Measurements from ENCODE around the gene HOXB1.
"Not testable (repeated sequence)": the region's sequence is repeated elsewhere in the genome, so short reads cannot be mapped to it uniquely, and the experiment has no call there.

HOXB1 gene

DNA sequence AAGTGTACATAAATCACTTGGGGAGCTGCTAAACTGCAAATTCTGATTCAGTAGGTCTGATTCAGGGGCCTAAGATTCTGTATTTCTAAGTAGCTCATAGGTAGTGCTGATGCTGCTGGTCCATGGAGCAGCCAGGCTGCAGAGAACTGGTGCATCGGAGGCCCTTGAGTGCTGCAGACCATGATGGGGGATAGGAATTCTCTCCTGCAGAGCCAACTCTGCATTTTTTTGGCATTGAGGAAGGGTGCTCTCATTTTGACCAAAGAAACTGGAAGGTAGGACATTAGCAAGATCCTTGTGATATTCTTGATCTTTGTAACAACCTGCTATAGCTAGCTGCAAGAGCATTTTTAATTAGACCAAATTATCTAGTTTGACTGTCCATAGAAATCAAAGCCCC, 9.4 kb upstream of the HOXB1 start:
- Histone ChIP-seq H3K27me3 (ENCODE audit: insufficient read depth, low read depth, severe bottlenecking) (peaks cover 94% of the 10 kb centered on the region), H3K27ac (no peak overlapping the region), H3K36me3 (no peaks in the 10 kb centered on the region), H3K4me3 (ENCODE audit: low read depth, low read length) (no peak overlapping the region), H3K9me3 (ENCODE audit: severe bottlenecking) (peaks cover 13% of the 10 kb centered on the region)
- TF ChIP-seq, protein P1, sequence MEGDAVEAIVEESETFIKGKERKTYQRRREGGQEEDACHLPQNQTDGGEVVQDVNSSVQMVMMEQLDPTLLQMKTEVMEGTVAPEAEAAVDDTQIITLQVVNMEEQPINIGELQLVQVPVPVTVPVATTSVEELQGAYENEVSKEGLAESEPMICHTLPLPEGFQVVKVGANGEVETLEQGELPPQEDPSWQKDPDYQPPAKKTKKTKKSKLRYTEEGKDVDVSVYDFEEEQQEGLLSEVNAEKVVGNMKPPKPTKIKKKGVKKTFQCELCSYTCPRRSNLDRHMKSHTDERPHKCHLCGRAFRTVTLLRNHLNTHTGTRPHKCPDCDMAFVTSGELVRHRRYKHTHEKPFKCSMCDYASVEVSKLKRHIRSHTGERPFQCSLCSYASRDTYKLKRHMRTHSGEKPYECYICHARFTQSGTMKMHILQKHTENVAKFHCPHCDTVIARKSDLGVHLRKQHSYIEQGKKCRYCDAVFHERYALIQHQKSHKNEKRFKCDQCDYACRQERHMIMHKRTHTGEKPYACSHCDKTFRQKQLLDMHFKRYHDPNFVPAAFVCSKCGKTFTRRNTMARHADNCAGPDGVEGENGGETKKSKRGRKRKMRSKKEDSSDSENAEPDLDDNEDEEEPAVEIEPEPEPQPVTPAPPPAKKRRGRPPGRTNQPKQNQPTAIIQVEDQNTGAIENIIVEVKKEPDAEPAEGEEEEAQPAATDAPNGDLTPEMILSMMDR (IDR thresholded peaks at IDR 0.05; ENCODE audit: low read depth, low read length): no peak
- no peak for DNase-seq

DNA sequence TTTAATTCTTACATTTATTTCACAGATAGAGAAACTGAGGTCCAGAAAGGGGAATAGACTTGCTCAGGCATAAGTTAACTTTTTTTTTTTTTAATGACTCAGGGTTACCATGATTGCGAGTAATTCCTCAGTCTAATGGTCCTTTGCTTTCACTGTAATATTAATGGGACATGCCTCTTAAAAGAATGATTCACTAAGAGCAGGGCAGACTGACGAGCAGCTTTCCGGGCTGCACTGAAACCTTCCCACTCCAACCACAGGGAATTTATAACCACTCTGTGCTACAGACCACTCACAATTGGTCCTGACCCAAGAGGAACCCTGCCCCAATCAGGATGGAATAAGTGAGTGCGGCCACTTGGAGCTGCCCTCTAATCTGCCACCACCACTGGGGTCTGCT, 8.4 kb upstream of the HOXB1 start:
- no peak overlapping the region for H3K27ac ChIP-seq
- no peak overlapping the region for H3K4me3 ChIP-seq (ENCODE audit: low read depth, low read length)
- peaks cover 96% of the 10 kb centered on the region for H3K27me3 ChIP-seq (ENCODE audit: insufficient read depth, low read depth, severe bottlenecking)
- DNase-seq: no peak
- H3K36me3 ChIP-seq: no peaks in the 10 kb centered on the region
- H3K9me3 ChIP-seq (ENCODE audit: severe bottlenecking): peaks cover 13% of the 10 kb centered on the region
- TF ChIP-seq, protein P1 (IDR thresholded peaks at IDR 0.05; ENCODE audit: low read depth, low read length): no peak

DNA sequence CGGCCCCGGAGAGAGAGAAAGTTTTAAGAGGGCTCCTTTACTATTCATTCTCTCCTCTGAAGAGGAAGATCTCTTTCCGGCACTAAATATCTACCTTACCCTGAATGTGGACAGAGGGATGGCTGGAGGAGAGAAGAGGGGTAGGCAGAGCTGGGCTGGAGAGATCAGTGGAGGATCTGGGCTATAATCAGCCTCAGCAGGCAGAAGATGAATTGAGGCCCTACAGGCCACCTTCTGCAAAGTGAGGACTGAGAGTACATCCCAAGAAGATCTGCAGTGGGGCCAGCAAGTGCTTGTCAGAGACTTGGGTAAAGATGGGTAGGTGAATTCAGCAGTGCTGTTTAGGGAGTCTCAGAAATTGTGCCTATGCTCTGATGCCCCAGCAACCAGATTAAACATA, 6.5 kb upstream of the HOXB1 start:
- TF ChIP-seq, protein P1 (IDR thresholded peaks at IDR 0.05; ENCODE audit: low read depth, low read length): no peak
- Histone ChIP-seq H3K4me3 (ENCODE audit: low read depth, low read length) (no peak overlapping the region), H3K27ac (no peak overlapping the region), H3K27me3 (ENCODE audit: insufficient read depth, low read depth, severe bottlenecking) (peaks cover 96% of the 10 kb centered on the region), H3K36me3 (no peaks in the 10 kb centered on the region), H3K9me3 (ENCODE audit: severe bottlenecking) (peaks cover 10% of the 10 kb centered on the region)
- no peak for DNase-seq

DNA sequence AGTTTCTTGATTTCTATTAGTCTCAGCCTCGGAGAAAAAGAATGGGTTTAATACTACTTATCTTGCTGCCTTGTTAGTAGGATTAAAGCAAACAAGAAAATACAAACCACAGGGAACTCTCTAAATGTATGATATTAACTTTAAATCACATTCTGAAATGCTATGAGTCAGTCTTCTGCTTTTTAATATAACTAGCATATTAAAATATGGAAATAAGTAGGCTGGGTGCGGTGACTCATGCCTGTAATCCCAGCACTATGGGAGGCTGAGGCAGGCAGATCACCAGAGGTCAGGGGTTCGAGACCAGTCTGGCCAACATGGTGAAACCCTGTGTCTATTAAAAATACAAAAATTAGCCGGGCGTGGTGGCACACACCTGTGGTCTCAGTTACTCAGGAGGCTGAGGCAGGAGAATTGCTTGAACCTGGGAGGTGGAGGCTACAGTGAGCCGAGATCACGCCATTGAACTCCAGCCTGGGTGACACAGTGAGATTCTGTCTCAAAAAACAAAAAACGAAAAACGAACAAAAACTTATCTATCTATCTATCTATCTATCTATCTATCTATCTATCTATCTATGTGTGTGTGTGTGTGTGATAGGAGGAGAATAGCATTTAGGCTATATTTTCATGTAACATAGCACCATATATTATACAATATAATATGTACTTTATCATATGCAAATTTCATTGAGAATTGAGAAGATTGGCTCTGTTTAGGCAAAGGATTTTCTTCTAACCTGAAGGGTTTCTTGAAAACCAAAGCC, 5.2 kb upstream of the HOXB1 start:
- not testable (repeated sequence) for H3K27ac ChIP-seq; H3K4me3 ChIP-seq (ENCODE audit: low read depth, low read length); H3K9me3 ChIP-seq (ENCODE audit: severe bottlenecking); H3K36me3 ChIP-seq; DNase-seq
- H3K27me3 ChIP-seq (ENCODE audit: insufficient read depth, low read depth, severe bottlenecking): peaks cover 96% of the 10 kb centered on the region

DNA sequence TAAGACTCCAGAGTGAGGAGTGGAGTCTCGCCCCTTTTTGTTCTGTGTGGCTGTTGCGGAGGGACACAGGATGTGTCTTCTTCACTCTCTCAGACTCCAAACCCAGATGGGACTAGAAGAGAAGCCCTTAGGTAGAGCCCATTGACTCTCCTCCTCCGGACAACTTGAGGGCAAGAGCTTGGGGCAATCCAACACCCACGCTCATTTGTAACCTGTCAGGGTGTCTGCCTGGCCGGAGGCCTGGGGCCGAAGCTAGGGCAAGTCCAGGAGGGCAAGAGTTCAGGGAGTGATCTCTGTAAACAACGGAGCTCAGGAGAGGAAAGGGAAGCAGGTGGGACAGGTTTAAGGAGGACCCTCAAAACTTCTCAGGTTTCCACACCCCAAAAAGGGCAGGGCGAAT, 1.4 kb upstream of the HOXB1 start:
- no peak for DNase-seq
- Histone ChIP-seq H3K27ac (no peak overlapping the region), H3K4me3 (ENCODE audit: low read depth, low read length) (no peak overlapping the region), H3K27me3 (ENCODE audit: insufficient read depth, low read depth, severe bottlenecking) (peaks cover 98% of the 10 kb centered on the region), H3K9me3 (ENCODE audit: severe bottlenecking) (peaks cover 14% of the 10 kb centered on the region), H3K36me3 (no peaks in the 10 kb centered on the region)
- TF ChIP-seq, protein P1 (IDR thresholded peaks at IDR 0.05; ENCODE audit: low read depth, low read length): no peak

DNA sequence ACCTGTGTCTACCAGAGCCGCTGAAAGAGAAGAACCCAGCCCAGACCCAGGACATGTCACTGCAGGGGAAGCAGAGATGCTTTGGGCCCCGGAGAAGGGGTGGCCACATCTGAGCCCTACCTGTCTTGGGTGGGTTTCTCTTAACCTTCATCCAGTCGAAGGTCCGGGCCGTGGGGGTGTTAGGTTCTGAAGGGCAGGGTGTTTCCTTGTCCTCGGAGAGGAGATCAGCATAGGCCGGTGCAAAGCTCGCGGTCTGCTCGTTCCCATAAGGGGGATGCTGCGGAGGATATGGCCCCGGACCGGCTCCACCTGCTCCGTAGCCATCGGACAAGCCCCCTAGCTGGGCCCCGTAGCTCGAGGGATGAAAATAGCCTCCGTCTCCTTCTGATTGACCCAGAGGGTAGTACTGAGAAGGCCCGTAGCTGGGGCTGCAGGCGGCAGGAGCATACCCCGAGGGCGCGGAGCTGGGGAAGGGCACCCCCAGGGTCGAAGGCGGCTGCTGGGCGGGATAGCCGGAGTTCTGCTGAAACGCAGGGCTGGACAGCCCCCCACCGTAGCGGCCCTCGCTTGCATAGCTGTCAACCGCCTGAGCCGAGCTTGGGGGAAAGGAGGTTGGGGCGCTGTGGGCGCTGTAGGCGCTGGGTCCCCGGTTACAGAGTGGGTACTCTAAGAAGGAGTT, 464 bp downstream of the HOXB1 start:
- Histone ChIP-seq H3K27me3 (ENCODE audit: insufficient read depth, low read depth, severe bottlenecking) (peaks cover 98% of the 10 kb centered on the region), H3K4me3 (ENCODE audit: low read depth, low read length) (no peak overlapping the region), H3K27ac (no peak overlapping the region), H3K9me3 (ENCODE audit: severe bottlenecking) (peaks cover 14% of the 10 kb centered on the region), H3K36me3 (no peaks in the 10 kb centered on the region)
- no peak for DNase-seq
- TF ChIP-seq, protein P1 (IDR thresholded peaks at IDR 0.05; ENCODE audit: low read depth, low read length): no peak
